C4-2B (cell line): Measurements from ENCODE around the gene PRTFDC1.

ENCODE experiments used
- CTCF ChIP-seq: fragments of 450-650 bp; conservative IDR thresholded peaks from 2 replicates; pipeline ENCODE4 v1.5.1; 2017; ENCODE audit warnings: mild to moderate bottlenecking
- ZFX ChIP-seq: fragments of 450-650 bp; IDR thresholded peaks from 2 replicates; pipeline ENCODE4 v1.6.1; 2017

- no peak for TF ChIP-seq CTCF
- no peak for TF ChIP-seq ZFX
Observed at GRCh38 chr10:24849051-24849450, 103.4 kb downstream of the PRTFDC1 start.
